ENCODE data around the gene NEU4. TPM values are rescaled to one million over a fixed set of nuclear protein-coding genes. Genes with fewer than 3 reads are reported as not detected.

Gene NEU4
- total RNA-seq: 0.66 TPM

GRCh38 chr2:241808721-241809382 lies at the start of gene NEU4:
Gene NEU4 (plus strand): TSS chr2:241809193. CDS start chr2:241814485, 5,292 bp downstream.

GRCh38 chr2:241776336-241777169 lies 32.4 kb upstream of the NEU4 start, which contains the start of gene GAL3ST2:
Gene GAL3ST2 (plus strand): TSS chr2:241776822. CDS start chr2:241776956, 134 bp downstream.

GRCh38 chr2:241858206-241859016 lies 49.4 kb downstream of the NEU4 start, which contains the start of gene PDCD1:
Gene PDCD1 (minus strand): TSS chr2:241858894. CDS start chr2:241858838, 56 bp downstream.

Other genes starting within 250 kb of the NEU4 start
- gene THAP4, start 172.0 kb upstream of the NEU4 start, total RNA-seq: 23.9 TPM
- gene ATG4B, start 171.5 kb upstream of the NEU4 start, total RNA-seq: 112 TPM
- gene DTYMK, start 122.4 kb upstream of the NEU4 start, total RNA-seq: 24.2 TPM
- 56.8 TPM for gene ING5, start 107.2 kb upstream of the NEU4 start, total RNA-seq
- gene D2HGDH, start 74.6 kb upstream of the NEU4 start, total RNA-seq: 27.2 TPM
- gene GAL3ST2, start 32.4 kb upstream of the NEU4 start, total RNA-seq: 0.71 TPM
- 0.16 TPM for gene PDCD1, start 49.7 kb downstream of the NEU4 start, total RNA-seq
- not detected for gene RTP5, start 60.5 kb downstream of the NEU4 start, total RNA-seq

All from camera-type eye (tissue), 1 donor.